Measurements from ENCODE around the gene SZT2.

DNA sequence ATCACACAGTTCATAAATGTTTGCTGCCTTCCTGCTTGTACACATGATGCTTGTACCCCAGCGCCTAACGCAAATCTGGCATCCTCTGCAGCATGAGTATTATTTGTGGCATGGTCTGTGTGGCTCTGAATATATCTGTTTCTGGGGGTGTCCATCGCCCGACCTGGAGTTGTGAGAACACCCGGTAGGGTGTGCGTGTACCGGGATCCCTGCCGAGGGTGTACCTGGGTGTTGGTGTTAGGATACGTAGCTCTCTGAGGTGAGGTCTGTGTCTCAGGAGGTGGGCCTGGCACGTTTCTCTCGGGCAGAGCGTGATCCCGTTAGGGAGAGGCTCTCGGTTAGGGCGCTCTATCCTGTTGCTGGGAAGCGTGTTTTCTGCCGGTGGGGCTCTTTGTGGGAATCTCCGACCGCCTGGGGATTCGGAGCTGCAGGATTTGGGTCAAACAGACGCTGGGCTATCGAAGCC lies 41.3 kb upstream of the SZT2 start:
- TF ChIP-seq, protein P1, sequence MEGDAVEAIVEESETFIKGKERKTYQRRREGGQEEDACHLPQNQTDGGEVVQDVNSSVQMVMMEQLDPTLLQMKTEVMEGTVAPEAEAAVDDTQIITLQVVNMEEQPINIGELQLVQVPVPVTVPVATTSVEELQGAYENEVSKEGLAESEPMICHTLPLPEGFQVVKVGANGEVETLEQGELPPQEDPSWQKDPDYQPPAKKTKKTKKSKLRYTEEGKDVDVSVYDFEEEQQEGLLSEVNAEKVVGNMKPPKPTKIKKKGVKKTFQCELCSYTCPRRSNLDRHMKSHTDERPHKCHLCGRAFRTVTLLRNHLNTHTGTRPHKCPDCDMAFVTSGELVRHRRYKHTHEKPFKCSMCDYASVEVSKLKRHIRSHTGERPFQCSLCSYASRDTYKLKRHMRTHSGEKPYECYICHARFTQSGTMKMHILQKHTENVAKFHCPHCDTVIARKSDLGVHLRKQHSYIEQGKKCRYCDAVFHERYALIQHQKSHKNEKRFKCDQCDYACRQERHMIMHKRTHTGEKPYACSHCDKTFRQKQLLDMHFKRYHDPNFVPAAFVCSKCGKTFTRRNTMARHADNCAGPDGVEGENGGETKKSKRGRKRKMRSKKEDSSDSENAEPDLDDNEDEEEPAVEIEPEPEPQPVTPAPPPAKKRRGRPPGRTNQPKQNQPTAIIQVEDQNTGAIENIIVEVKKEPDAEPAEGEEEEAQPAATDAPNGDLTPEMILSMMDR (IDR thresholded peaks at IDR 0.05 in 8 of 11, conservative IDR thresholded peaks at IDR 0.05 in 3 of 11), result no peak
- no peak for TF ChIP-seq POLR2AphosphoS5 (IDR thresholded peaks at IDR 0.05)
- no peak for TF ChIP-seq POLR2A (IDR thresholded peaks at IDR 0.05)

Measured in spleen (tissue), 7 donors.